ENCODE data around the gene CD44. TPM values are rescaled to one million over a fixed set of nuclear protein-coding genes. Genes with fewer than 3 reads are reported as not detected.

CD44 gene
- total RNA-seq, 1 experiment from 2014 or later, result 0.86 TPM

DNA sequence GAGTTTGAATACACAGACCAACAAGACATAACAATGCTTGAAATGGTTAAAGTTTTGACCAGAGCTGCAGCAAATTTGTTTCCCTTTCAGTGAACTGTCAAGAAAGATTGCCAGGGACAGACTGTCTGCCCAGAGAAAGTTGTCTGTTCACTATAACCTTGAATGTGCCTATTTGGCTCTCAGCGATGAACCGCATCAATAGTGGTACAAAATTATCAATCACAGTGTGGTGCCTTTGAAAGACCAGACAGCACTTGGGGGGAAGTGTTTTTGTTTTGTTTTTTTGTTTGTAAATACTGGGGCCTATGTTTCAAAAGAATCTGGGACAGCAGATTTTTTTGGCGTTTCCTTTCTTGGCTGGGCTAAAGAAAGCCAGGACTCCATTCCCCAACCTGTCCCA is 123.1 kb downstream of the CD44 start:
- no peaks in the 10 kb centered on the region for H3K79me2 ChIP-seq (ENCODE audit: low read length)
- H3K27ac ChIP-seq (ENCODE audit: low read length), result no peak overlapping the region
- DNase-seq, result peak; percentile 25
- no peak overlapping the region for H3K9ac ChIP-seq (ENCODE audit: low read length)
- H3K9me3 ChIP-seq (ENCODE audit: low read length), result no peaks in the 10 kb centered on the region
- no peak overlapping the region for H2AFZ ChIP-seq (ENCODE audit: low read length)
- no peaks in the 10 kb centered on the region for H3K4me1 ChIP-seq (ENCODE audit: low read length)
- H3K4me3 ChIP-seq (ENCODE audit: low read length), result no peak overlapping the region
- H3K36me3 ChIP-seq (ENCODE audit: insufficient read depth, low read length), result no peaks in the 10 kb centered on the region
- no peak overlapping the region for H3K4me2 ChIP-seq (ENCODE audit: low read depth, low read length, poor library complexity, severe bottlenecking)
- H3K27me3 ChIP-seq (ENCODE audit: low read length), result no peaks in the 10 kb centered on the region
- no peaks in the 10 kb centered on the region for H3K9me2 ChIP-seq (replicated peaks; ENCODE audit: insufficient read depth, low read length)
- H4K20me1 ChIP-seq (ENCODE audit: insufficient read depth, low read depth, low read length), result no peaks in the 10 kb centered on the region

DNA sequence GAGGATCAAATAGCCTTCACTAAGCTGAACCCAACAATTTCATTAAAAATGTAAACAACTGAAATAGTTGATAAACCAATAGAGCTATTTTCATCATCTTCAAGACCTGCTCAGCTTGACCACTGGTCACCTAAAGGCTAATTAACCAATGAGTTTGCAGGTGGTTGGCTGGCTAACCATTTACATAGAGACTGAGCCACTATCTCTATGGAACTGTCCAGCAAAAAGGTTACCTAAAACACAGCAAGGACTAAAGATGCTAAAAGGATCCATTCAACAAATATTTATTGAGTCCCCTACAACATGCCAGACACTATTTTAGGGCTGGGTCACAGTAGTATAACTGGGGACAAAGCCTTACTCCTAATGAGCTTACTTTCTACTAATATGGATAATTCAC is 123.8 kb downstream of the CD44 start:
- H3K9me2 ChIP-seq (replicated peaks; ENCODE audit: insufficient read depth, low read length), result no peaks in the 10 kb centered on the region
- H3K4me2 ChIP-seq (ENCODE audit: low read depth, low read length, poor library complexity, severe bottlenecking), result no peak overlapping the region
- no peak for DNase-seq
- H3K9me3 ChIP-seq (ENCODE audit: low read length), result no peaks in the 10 kb centered on the region
- H3K36me3 ChIP-seq (ENCODE audit: insufficient read depth, low read length), result no peaks in the 10 kb centered on the region
- H2AFZ ChIP-seq (ENCODE audit: low read length), result no peak overlapping the region
- H3K79me2 ChIP-seq (ENCODE audit: low read length), result no peaks in the 10 kb centered on the region
- no peak overlapping the region for H3K27ac ChIP-seq (ENCODE audit: low read length)
- H3K9ac ChIP-seq (ENCODE audit: low read length), result no peak overlapping the region
- no peak overlapping the region for H3K4me3 ChIP-seq (ENCODE audit: low read length)
- H3K4me1 ChIP-seq (ENCODE audit: low read length), result no peaks in the 10 kb centered on the region
- H4K20me1 ChIP-seq (ENCODE audit: insufficient read depth, low read depth, low read length), result no peaks in the 10 kb centered on the region
- H3K27me3 ChIP-seq (ENCODE audit: low read length), result no peaks in the 10 kb centered on the region

DNA sequence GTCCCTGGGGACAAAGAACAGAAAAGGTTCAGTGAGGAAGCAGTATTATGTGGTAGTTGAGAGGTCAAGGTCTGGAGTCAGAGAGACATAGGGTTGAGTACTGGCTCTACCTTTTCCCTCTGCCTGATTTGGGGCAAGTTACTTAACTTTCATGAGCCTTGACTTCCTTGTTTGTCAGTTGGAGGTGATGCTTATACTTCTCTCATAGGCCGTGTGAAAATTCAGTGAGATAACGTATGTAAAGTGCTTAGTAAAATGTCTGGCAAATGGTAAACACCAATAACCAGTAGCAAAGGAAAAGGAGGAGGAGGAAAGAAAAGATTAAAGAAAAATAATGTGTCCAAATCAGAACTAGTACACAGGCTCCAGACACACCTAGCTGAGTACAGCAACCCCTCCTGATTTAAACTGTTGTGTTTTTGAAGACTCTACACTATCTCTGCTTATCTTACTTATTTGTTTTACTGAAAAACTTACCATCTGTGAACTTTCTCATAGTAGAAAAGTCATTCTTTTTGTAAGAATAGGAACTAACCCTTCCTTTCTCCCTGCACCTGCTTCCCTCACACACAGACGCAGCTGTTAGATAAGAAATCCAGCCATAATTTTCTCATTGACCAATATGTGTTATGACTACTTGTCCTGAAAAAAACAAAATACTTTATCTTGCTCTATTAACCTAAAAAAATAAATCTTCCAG is 126.9 kb downstream of the CD44 start:
- Histone ChIP-seq H3K27ac (ENCODE audit: low read length) (no peak overlapping the region), H3K4me3 (ENCODE audit: low read length) (no peak overlapping the region), H4K20me1 (ENCODE audit: insufficient read depth, low read depth, low read length) (no peaks in the 10 kb centered on the region), H3K79me2 (ENCODE audit: low read length) (no peaks in the 10 kb centered on the region), H3K4me1 (ENCODE audit: low read length) (no peaks in the 10 kb centered on the region), H3K9me2 (replicated peaks; ENCODE audit: insufficient read depth, low read length) (no peaks in the 10 kb centered on the region), H3K27me3 (ENCODE audit: low read length) (no peaks in the 10 kb centered on the region), H3K9ac (ENCODE audit: low read length) (no peak overlapping the region), H3K9me3 (ENCODE audit: low read length) (no peaks in the 10 kb centered on the region), H2AFZ (ENCODE audit: low read length) (no peak overlapping the region), H3K4me2 (ENCODE audit: low read depth, low read length, poor library complexity, severe bottlenecking) (no peak overlapping the region), H3K36me3 (ENCODE audit: insufficient read depth, low read length) (no peaks in the 10 kb centered on the region)
- DNase-seq, result peak; percentile 26

DNA sequence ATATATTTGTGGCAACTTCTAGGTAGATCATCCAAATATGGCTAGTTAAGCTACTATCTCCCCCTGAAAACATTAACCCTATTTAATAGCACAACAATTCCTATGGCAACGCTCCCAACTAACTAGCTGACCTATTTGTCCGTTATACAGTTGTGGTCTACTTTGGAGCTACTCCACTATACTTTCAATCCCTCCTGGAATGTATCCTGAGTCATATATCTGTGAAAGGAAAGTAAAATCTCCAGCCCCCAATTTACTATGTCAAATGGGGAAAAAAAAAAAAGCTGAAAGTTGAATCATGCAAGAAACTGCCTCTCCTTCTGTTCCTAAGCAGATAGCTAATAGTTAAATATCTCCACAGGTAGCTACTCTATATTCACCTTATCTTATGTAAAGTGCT is 128.5 kb downstream of the CD44 start:
- no peaks in the 10 kb centered on the region for H3K4me1 ChIP-seq (ENCODE audit: low read length)
- H3K4me2 ChIP-seq (ENCODE audit: low read depth, low read length, poor library complexity, severe bottlenecking), result no peak overlapping the region
- H3K27ac ChIP-seq (ENCODE audit: low read length), result no peak overlapping the region
- no peak for DNase-seq
- H3K9me2 ChIP-seq (replicated peaks; ENCODE audit: insufficient read depth, low read length), result no peaks in the 10 kb centered on the region
- no peak overlapping the region for H3K9ac ChIP-seq (ENCODE audit: low read length)
- no peak overlapping the region for H3K4me3 ChIP-seq (ENCODE audit: low read length)
- H3K36me3 ChIP-seq (ENCODE audit: insufficient read depth, low read length), result no peaks in the 10 kb centered on the region
- no peak overlapping the region for H2AFZ ChIP-seq (ENCODE audit: low read length)
- no peaks in the 10 kb centered on the region for H3K79me2 ChIP-seq (ENCODE audit: low read length)
- no peaks in the 10 kb centered on the region for H3K27me3 ChIP-seq (ENCODE audit: low read length)
- no peaks in the 10 kb centered on the region for H3K9me3 ChIP-seq (ENCODE audit: low read length)
- H4K20me1 ChIP-seq (ENCODE audit: insufficient read depth, low read depth, low read length), result no peaks in the 10 kb centered on the region

- no peaks in the 10 kb centered on the region for H3K4me1 ChIP-seq (ENCODE audit: low read length)
- no peaks in the 10 kb centered on the region for H3K27me3 ChIP-seq (ENCODE audit: low read length)
- no peaks in the 10 kb centered on the region for H3K9me3 ChIP-seq (ENCODE audit: low read length)
- H3K27ac ChIP-seq (ENCODE audit: low read length), result no peak overlapping the region
- H3K4me2 ChIP-seq (ENCODE audit: low read depth, low read length, poor library complexity, severe bottlenecking), result no peak overlapping the region
- no peak overlapping the region for H2AFZ ChIP-seq (ENCODE audit: low read length)
- no peaks in the 10 kb centered on the region for H3K36me3 ChIP-seq (ENCODE audit: insufficient read depth, low read length)
- no peak for DNase-seq
- H3K79me2 ChIP-seq (ENCODE audit: low read length), result no peaks in the 10 kb centered on the region
- H3K4me3 ChIP-seq (ENCODE audit: low read length), result no peak overlapping the region
- no peaks in the 10 kb centered on the region for H3K9me2 ChIP-seq (replicated peaks; ENCODE audit: insufficient read depth, low read length)
- H4K20me1 ChIP-seq (ENCODE audit: insufficient read depth, low read depth, low read length), result no peaks in the 10 kb centered on the region
- no peak overlapping the region for H3K9ac ChIP-seq (ENCODE audit: low read length)
These were observed 131.4 kb downstream of the CD44 start for GRCh38 chr11:35270342-35270741.

DNA sequence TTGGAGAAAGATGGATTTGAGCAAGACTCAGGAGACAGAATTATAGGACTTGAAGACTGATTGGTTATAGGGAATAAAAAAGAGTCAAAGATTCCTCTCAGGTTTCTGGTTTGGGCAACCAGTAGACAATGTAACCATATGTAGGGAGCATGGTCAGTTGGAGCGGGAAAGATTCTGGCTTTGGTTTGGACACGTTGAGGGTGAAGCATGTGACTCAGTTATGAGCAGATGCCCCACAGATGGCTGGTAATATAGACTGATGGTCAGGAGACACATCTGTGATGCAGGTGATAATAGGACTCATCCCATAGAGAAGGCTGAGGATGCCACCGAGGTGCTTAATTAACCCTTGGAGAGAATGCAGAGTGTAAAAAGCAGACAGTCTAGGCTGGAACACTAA is 132.1 kb downstream of the CD44 start:
- Histone ChIP-seq H3K4me1 (ENCODE audit: low read length) (no peaks in the 10 kb centered on the region), H3K9me3 (ENCODE audit: low read length) (no peaks in the 10 kb centered on the region), H3K4me2 (ENCODE audit: low read depth, low read length, poor library complexity, severe bottlenecking) (no peak overlapping the region), H3K9me2 (replicated peaks; ENCODE audit: insufficient read depth, low read length) (no peaks in the 10 kb centered on the region), H2AFZ (ENCODE audit: low read length) (no peak overlapping the region), H3K27ac (ENCODE audit: low read length) (no peak overlapping the region), H3K27me3 (ENCODE audit: low read length) (no peaks in the 10 kb centered on the region), H3K79me2 (ENCODE audit: low read length) (no peaks in the 10 kb centered on the region), H3K36me3 (ENCODE audit: insufficient read depth, low read length) (no peaks in the 10 kb centered on the region), H3K9ac (ENCODE audit: low read length) (no peak overlapping the region), H4K20me1 (ENCODE audit: insufficient read depth, low read depth, low read length) (no peaks in the 10 kb centered on the region), H3K4me3 (ENCODE audit: low read length) (no peak overlapping the region)
- no peak for DNase-seq

DNA sequence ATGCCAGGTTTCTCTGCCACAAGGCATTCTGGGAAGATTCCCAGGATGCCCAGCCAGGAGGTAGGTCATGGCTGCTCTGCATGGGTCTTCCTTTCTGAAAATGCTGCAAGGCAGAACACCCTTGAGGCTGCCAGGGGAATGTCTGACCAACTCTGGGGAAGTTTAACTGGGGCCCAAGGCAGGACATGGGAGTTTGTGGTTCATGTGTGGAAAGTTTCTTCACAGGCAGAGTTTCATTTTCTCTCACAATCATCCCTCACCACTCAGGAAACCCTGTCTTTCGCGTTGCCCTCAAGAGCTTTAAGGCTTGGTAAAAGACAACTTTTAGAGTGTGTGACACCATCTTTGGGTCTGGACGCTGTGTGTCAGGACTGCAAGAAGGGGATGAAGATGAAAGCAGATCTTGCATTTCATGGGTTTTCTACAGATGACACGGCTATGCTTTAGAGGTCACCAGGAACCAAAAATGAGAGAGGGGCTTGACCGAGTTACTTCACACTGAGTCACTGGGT is 133.5 kb downstream of the CD44 start:
- H3K9me3 ChIP-seq (ENCODE audit: low read length), result no peaks in the 10 kb centered on the region
- H3K27me3 ChIP-seq (ENCODE audit: low read length), result no peaks in the 10 kb centered on the region
- no peak overlapping the region for H3K4me2 ChIP-seq (ENCODE audit: low read depth, low read length, poor library complexity, severe bottlenecking)
- H3K79me2 ChIP-seq (ENCODE audit: low read length), result no peaks in the 10 kb centered on the region
- no peaks in the 10 kb centered on the region for H3K4me1 ChIP-seq (ENCODE audit: low read length)
- no peaks in the 10 kb centered on the region for H3K9me2 ChIP-seq (replicated peaks; ENCODE audit: insufficient read depth, low read length)
- H3K36me3 ChIP-seq (ENCODE audit: insufficient read depth, low read length), result no peaks in the 10 kb centered on the region
- no peak overlapping the region for H3K27ac ChIP-seq (ENCODE audit: low read length)
- no peaks in the 10 kb centered on the region for H4K20me1 ChIP-seq (ENCODE audit: insufficient read depth, low read depth, low read length)
- DNase-seq, result no peak
- H3K4me3 ChIP-seq (ENCODE audit: low read length), result no peak overlapping the region
- H2AFZ ChIP-seq (ENCODE audit: low read length), result no peak overlapping the region
- H3K9ac ChIP-seq (ENCODE audit: low read length), result no peak overlapping the region

- Histone ChIP-seq H3K27ac (ENCODE audit: low read length) (no peak overlapping the region), H3K4me1 (ENCODE audit: low read length) (no peaks in the 10 kb centered on the region), H3K27me3 (ENCODE audit: low read length) (no peaks in the 10 kb centered on the region), H3K9me3 (ENCODE audit: low read length) (no peaks in the 10 kb centered on the region), H2AFZ (ENCODE audit: low read length) (no peak overlapping the region), H3K9ac (ENCODE audit: low read length) (no peak overlapping the region), H3K79me2 (ENCODE audit: low read length) (no peaks in the 10 kb centered on the region), H4K20me1 (ENCODE audit: insufficient read depth, low read depth, low read length) (no peaks in the 10 kb centered on the region), H3K4me2 (ENCODE audit: low read depth, low read length, poor library complexity, severe bottlenecking) (no peak overlapping the region), H3K9me2 (replicated peaks; ENCODE audit: insufficient read depth, low read length) (no peaks in the 10 kb centered on the region), H3K4me3 (ENCODE audit: low read length) (no peak overlapping the region), H3K36me3 (ENCODE audit: insufficient read depth, low read length) (no peaks in the 10 kb centered on the region)
- DNase-seq, result no peak
These were observed 136.2 kb downstream of the CD44 start for GRCh38 chr11:35274909-35275785.
